DMS53 treated with DMSO at 0.1 percent for 48 hours (cell line): Measurements from ENCODE around the gene NOTCH1.
"Not testable (repeated sequence)": the region's sequence is repeated elsewhere in the genome, so short reads cannot be mapped to it uniquely, and the experiment has no call there.

Experiments used
- DNase-seq: peaks from one replicate; lab custom pipeline; 2025; ENCODE audit not compliant: unreplicated experiment; lab: John Stamatoyannopoulos, UW

NOTCH1 gene

DNA sequence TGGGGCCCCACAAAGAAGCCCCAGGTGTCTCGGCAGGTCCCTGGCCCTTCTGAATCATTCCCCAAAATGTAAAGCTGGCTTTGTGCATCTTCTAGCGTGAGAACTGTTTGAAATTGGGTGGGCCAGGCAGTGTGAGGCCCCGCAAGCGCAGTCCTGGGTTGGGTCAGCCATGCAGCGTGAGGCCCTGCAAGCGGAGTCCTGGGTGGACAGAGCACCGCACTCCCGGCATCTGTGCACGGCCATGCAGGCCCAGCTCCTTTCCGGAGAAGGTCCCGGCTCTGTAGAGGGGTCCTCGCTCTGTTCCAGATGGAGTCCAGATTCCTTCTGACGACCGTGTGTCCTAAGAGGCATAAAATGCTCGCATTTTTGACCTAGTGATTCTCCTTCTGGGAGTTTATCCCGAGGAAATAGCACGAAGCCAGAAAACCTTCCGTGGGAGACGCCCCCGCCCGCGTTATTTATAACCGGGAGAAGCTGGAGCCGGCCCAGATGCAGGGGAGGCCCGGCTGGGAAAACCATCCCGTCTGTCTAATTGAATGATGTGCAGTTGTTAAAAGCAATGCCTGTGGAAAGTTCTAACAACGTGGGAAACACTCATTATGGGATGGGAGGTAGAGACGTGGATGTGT, 19.4 kb upstream of the NOTCH1 start:
- DNase-seq: no peak

DNA sequence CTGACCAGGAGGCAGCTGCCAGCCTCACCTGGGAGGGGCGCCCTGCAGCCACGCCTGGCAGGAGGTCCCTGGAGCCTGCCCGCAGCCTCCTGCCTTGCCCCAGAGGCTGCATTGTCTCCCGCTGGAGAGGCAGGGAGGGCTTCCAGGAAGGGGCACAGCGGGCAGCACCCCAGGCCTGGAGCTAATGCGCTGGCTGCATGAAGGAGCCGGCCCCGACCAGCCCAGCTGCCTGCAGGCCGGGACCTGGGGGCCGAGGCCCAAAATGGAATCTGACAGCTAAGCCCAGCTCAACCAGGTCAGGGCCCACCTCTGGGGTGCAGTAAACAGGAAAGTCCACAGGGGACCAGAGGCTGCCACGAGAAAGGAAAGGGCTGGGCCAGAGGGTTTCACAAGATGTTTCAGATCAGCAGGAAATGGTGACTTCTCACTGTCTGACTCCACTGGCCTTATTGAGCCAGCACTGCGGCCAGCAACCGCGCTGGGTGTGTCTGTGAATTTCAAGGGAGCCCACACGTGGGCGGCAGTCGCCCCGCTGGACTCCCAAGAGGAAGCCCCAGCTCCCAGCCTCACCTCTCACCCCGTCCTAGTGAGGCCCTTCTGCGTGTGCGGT, 18.6 kb upstream of the NOTCH1 start:
- DNase-seq: no peak

DNA sequence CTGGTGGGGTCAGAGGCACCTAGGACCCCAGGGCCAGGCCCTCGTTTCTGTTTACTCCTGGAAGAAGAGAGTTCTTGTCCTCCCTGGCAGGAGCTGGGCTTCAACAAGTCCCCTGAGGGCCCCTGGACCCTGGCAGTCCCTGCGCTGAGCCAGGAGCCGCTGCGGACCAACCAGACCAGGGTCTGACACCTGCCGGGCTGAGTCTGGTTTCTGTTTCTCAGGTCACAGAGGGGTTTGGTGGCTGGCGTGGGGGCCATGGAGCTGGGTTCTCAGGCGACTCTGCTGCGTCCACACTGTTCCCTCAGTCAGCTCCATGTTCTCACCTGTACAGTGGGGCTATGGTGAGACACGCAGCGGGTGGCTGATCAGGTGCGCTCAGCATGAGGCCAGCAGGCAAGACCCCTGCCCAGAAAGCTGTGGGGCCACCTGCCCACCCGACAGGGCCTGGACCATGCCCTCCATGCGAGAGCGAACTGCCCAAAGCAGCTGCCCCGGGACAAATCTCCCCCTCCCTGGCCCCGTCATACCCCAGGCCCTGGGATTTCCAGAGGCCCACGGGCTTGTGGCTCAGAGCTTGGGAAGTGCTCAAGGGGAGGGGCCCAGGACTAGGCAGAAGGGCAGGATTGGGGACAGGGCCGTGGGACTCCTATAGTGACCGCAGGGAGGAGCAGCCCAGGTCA, 17.9 kb upstream of the NOTCH1 start:
- no peak for DNase-seq

DNA sequence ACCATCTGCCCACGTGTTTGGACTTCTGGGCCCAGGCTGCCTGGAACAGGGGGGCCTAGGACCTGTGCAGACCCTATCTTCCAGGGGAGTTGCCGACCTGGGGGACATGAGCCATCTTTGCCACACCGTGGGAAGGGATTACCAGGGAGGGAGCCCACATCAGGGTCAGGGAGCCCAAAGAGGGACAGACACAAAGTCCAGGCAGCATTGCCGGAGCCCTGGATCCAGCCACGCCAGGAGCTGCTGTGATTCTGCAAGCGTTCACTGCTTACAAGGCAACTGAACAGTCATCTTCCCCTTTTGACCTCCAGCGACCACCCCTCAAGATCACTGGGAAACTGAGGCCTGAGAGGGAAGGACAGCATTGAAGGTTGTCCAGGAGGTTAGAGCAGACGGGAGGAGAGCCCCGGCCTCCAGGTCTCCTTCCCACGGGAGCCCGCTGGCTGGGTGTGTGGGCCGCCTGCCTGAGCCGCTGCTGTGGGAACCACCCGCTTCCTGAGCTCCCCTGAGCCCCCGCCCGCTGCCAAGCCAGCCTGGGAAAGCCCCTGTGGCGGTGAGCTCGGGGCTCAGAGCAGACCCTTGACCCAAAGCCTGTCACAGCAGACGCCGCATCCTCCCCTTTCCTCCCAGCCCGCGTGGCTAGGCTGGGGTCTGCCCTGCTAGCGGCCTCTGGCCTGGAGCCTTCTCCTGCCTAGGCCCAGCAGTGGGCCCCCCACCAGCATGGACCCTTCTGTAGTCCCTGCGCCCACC, 17.1 kb upstream of the NOTCH1 start:
- DNase-seq: no peak

DNA sequence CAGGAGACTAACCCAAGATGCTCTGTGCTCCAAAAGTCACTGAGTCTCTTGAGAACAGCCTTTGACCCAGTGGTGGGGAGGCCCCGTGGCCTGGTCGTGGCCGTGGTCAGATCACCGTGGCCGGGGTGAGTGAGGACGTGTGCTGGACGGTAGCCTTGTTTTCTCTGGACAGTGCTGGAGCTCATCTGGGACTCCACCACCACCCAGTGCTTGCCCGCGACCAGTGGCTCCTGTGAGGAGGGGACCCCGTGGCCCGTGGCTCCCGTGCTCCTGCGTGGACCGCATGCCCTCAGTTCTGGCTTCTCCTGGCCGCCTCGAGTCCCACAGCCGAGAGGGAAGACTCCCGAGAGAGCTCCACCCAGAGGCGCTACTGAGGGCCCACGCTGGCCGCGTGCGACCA, 15.9 kb upstream of the NOTCH1 start:
- DNase-seq: no peak

DNA sequence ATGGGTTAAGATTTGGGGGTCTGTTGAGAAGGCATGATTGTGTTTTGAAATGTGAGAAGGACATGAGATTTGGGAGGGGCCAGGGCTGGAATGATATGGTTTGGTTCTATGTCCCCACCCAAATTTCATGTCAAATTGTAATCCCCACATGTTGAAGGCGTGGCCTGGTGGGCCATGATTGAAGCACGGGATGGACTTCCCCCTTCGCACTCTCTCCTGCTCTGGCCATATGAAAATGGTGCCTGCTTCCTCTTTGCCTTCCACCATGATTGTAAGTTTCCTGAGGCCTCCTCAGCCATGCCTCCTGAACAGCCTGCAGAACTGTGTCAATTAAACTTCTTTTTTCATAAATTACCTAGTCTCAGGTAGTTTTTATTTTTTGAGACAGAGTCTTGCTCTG, 14.7 kb upstream of the NOTCH1 start:
- DNase-seq: no peak

DNA sequence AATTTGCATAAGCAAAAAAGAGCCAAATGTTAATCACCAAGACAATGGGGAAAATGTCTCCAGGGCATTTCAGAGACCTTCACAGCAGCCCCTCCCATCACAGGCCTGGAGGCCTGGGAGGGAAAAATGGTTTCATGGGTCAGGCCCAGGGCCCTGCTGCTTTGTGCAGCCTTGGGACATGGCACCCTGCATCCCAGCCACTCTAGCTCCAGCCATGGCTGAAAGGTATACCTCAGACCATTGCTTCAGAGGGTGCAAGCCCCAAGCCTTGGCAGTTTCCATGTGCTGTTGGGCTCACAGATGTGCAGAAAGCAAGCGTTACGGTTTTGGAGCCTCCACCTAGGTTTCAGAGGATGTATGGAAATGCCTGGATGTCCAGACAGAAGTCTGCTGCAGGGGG, 13.5 kb upstream of the NOTCH1 start:
- not testable (repeated sequence) for DNase-seq

DNA sequence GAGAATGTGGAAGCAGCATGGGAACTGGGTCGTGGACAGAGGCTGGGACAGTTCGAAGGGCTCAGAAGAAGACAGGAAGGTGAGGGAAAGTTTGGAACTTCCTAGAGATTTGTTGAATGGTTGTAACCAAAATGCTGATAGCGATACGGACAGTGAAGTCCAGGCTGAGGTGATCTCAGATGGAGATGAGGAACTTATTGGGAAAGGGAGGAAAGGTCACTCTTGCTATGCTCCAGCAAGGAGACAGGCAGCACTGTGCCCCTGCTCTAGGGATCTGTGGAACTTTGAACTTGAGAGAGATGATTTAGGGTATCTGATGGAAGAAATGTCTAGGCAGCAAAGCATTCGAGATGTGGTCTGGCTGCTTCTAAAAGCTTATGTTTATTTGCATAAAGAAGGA, 13.0 kb upstream of the NOTCH1 start:
- not testable (repeated sequence) for DNase-seq

DNA sequence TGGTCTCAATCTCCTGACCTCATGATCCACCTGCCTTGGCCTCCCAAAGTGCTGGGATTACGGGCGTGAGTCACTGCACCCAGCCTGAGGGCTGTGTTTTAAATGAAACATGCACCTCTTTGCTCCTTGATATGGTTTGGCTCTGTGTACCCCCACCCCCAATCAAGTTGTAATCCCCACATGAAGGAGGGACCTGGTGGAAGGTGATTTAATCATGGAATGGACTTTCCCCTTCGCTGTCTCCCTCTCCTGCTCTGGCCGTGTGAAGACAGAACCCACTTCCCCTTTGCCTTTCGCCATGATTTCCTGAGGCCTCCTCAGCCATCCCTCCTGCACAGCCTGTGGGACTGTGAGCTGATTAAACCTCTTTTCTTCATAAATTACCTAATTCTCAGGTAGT, 12.5 kb upstream of the NOTCH1 start:
- no peak for DNase-seq

DNA sequence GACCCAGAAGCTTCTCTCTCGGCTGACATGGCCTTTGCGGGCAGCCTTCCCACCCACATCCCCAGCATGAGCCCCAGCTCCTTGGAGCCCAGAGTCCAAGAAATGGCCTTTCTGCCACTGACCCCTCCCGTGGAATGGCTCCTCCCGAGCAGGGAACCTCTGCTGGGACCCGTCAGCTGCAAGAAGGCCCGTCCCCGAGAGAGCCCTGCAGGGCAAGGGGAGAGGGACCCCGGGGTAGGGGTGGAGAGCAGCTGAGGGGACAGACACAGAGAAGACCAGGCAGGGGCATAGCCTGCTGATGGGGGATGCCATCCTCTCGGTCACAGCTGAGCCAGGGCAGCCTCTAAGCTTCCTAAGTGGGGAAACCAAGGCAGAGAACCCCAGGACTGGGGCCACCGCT, 11.2 kb upstream of the NOTCH1 start:
- DNase-seq: no peak

DNA sequence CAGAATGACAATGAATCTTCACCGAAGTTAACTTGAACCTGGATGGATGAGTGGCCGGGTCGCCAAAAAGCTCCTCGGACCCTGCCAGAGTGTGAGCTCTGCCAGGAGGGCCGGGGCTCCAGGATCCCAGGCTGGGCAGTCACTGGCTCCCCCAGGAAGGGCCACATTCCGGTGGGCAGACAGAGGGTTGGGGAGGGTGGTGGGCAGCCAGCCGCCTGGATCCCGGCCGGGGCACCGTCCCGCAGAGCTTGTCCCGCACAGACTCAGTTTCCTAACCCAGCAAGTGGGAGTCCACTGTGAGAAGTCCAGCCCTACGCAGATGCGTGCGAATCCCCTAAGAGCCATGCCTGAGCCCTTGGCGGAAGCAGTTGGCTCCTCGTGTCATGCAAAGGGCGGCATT, 10.3 kb upstream of the NOTCH1 start:
- no peak for DNase-seq

DNA sequence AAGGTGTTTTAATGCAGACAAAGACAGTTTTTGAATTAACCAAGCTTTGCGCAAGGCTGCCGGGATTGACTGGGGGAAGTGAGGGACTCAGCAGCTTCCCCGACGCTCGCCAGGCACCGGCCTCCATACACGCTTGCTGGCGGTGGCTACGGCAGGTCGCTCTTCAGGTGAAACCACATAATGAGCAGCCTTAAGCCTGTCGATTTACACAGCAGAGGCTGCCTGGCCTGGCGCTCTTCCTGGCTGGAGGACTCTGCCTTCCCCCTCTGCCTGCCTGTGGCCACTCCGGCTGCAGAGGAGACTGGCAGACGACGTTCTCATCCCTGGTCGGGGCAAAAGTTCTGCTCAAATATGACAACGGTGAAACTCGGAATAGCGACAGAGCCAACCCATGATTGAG, 9.0 kb upstream of the NOTCH1 start:
- no peak for DNase-seq

DNA sequence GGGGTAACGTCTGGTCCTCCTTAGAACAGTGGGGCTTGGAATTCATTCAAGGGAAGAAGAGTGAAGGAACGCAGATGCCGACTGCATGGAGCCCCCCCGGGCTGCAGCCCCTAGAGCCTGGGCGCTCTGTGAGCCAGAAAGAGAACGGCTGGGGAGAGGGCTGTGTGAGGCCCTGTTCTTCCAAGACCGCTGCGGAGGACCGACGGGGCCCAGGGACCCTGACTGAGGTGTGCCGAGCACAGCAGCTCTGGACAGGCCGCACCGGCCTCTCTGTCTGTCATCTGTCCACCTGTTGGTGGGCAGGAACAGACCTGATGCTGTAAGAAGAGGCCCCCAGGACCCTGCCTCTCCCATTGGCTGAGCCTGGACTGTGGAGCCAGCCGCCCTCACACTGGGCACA, 7.7 kb upstream of the NOTCH1 start:
- DNase-seq: no peak

DNA sequence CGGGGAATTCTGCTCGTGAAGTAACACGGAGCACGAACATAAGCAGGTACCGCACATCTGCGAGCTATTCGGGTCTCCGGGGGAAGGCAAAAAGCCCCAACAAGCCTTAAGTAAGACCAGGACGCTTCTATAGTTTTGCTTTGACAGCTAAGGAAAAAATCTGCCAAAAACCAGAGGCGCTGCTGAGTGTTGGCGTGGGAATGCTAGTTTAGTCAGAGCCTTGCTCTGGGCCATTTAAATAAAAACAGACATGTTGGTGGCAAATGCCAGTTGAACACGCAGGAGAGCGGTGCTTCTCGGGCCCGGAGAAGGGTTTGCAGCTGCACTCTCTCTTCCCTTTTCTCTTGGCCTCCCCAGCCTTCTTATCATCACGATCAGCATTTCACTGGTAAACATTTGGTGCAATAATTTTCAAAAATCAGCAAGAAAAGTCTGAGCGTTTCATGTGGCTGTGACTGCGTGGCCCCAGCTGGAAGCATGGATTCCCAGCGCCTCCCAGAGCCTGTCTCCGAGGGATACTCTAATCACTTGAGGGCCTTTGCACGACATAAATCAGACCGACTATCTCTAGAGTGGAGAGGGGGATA, 6.4 kb upstream of the NOTCH1 start:
- no peak for DNase-seq

DNA sequence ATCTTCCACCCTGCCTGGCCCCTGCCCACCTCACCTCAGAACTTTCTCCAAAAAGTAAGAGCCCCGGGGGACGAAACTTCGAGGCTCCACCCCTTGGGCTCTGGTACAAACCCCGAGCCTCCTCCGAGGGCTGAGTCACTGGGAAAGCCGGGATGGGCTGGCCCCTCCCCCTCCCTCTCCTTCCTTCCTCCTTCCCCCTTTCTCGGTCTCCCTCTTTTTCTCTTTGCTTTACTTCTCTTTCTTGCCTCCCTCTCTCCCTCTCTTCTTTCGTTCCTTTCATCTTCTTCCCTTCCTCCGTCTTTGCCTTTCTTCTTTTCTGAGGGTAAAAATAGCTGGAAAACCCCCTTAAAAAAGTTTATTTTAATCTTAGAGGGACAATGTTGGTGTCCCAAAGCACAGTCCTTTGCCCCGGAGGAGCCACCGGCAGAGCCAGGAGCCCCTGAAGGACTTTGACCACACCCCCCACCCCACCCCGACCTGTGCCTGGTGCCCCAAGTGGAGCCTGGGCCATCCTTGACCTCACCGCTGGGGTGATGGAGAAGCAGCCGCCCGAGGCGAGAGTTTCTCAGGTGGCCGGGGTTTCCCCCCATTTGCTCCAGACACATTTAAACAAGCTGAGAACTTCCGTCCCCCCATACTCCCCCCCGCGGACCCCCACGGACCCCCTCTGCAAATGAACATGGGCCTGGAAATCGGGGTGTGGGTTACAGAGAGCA, 5.7 kb upstream of the NOTCH1 start:
- DNase-seq: no peak

DNA sequence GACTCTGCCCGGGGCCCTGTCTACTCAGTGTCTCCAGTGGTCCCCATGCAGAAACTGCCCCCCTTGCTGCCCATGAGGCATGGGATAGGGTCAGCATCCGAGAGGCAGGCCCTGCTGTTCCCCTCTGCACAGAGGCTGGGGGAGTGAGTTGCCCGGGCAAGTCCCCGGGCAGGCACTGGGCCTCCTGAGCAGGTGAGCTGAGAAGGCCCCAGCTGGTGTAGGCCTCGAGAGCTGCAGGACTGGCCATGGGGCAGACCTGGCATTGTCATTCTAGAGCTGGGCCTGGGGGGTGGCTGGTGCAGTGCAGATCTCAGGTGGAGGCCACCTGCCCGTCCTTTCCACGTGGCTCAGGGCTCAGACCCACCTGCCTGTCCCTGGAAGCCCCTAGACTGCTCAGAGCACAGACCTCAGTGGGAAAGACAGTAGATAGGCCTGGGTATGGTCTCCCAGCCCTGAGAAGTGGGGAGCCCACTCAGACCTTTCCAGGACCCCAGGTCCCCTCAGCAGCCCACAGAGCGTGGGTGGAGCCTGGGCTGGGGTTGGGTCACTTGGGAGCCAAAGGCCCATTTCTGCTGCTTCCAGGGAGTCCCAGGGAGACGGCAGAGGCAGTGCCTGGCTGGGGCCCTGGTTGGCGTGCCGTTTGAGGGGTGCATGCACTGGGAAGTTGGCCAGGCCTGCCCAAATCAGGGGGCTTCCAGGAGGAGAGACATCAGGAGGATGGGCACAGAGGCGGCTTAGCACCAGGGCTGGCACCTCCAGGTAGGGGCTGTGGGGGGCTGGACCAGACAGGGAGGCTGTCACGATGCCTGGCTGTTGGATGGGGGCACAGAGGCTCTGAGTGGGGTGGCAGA, 4.8 kb upstream of the NOTCH1 start:
- no peak for DNase-seq

DNA sequence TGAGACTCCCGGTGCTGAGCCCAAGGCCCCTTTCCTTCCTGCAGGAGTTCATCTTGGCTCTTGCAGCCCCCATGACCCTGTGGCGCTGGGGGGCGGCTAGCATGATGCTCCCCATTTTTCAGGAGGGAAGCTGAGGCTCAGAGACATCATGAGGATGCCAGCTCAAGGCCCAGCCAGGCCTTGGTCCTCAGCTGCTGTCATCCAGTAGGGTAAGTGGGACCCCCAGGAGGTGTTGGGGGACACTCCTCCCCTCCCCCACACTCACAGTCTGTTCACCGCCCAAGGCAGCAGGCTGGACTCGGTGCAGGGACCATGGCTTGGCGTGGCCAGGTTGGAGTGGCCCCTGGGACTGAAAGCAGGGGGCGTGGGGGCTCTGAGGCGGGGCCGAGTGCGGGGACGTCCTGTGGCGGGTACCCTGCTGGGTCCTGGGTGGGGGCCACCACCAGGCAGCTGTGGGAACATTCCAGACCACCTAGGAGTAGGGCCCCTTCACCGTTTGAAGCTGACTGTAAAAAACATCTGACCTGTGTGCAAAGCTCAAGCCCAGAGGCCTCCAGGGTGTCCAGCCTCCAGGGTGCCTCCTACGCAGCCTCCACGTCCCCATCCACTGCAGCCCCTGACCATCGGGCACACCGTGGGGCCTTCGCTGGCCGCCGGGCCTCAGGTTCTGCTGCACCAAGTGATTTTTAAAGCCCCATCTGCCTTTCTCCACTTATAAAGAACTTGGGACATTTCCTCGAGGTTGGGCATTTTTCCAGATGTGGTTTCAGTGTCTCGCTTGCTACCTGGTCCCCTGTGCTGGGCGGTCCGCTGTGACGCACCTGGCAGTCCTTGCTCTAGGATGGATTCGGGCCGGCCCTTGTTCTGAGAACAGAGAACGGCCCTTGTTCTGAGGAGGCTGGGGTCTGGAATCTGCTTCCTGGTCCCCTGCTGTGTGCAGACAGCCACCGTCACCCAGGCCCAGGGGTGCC, 3.4 kb upstream of the NOTCH1 start:
- no peak for DNase-seq

DNA sequence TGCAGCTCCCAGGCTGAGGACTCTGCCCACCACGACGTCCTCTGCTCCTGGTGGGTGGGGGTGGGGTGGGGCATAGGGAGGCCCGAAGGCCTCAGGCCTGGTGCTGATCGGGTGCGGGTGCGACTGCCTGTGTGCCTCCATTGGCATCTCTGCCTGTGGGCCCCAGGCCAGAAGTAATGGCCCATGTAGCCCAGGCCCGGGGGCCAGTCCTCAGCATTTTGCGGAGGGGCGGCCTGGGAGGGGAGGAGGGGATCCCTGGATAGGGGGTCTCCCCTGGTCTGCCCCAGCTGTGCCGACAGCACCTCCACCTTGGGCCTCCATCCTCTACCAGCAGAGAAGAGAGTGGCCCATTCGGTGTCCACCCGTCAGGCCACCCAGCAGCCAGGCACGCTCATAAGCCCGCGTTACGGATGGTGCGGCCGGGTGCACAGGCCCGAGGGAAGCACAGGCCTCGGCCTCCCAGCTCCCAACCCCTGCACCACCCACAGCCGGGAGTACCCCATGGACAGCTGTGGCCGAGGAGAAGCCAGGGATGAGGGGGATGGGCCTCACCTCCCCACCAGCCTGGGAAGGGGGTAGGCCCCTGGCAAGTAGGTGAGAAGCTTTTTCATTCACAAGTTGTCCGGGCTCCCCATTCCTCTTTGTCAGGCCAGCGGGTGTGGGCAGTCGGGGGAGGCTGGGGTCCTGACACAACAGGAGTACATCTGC, 1.8 kb upstream of the NOTCH1 start:
- no peak for DNase-seq
